D341Med (cell line): ENCODE measurements around the gene GIN1.
A peak's percentile ranks its signal among the peaks of the same experiment; 100 is the strongest.
"Not testable (repeated sequence)": the region's sequence is repeated elsewhere in the genome, so short reads cannot be mapped to it uniquely, and the experiment has no call there.

ENCODE experiments used
- DNase-seq: peaks from one replicate; pipeline ENCODE4 v3.0.0; 2012; ENCODE audit warnings: low spot score

The GIN1 gene

GRCh38 chr5:103119765-103120606 lies at the start of gene GIN1, which contains the start of gene PPIP5K2:
GIN1 (minus strand) TSS chr5:103120138; CDS start chr5:103108707, 11,431 bp downstream.
PPIP5K2 (plus strand) TSS chr5:103120301; CDS start chr5:103129590, 9,289 bp downstream.
- peak; percentile 85 for DNase-seq

- DNase-seq = no peak
These were observed 46.8 kb upstream of the GIN1 start for GRCh38 chr5:103166706-103167105.

- no peak for DNase-seq
These were observed 31.2 kb upstream of the GIN1 start for GRCh38 chr5:103151156-103151555.

GRCh38 chr5:103148213-103148612 lies 28.3 kb upstream of the GIN1 start:
- DNase-seq = no peak

- DNase-seq = no peak
These were observed 25.3 kb upstream of the GIN1 start for GRCh38 chr5:103145196-103145595.

GRCh38 chr5:103142132-103142531 lies 22.2 kb upstream of the GIN1 start:
- not testable (repeated sequence) for DNase-seq

- peak; percentile 68 for DNase-seq
These were observed 19.4 kb upstream of the GIN1 start for GRCh38 chr5:103139264-103139865.

- no peak for DNase-seq
These were observed 18.3 kb upstream of the GIN1 start for GRCh38 chr5:103138202-103138690.

GRCh38 chr5:103135461-103135860 lies 15.5 kb upstream of the GIN1 start:
- DNase-seq = no peak

- no peak for DNase-seq
These were observed 13.3 kb upstream of the GIN1 start for GRCh38 chr5:103133231-103133630.

- DNase-seq = no peak
These were observed 12.7 kb upstream of the GIN1 start for GRCh38 chr5:103132684-103133083.

GRCh38 chr5:103128202-103128601 lies 8.3 kb upstream of the GIN1 start:
- no peak for DNase-seq

- no peak for DNase-seq
These were observed 7.4 kb upstream of the GIN1 start for GRCh38 chr5:103127292-103127817.

- no peak for DNase-seq
These were observed 6.6 kb upstream of the GIN1 start for GRCh38 chr5:103126557-103126956.

- no peak for DNase-seq
These were observed 2.3 kb upstream of the GIN1 start for GRCh38 chr5:103122242-103122641.

- peak; percentile 41 for DNase-seq
These were observed 766 bp upstream of the GIN1 start for GRCh38 chr5:103120607-103121200.

- no peak for DNase-seq
These were observed 721 bp downstream of the GIN1 start for GRCh38 chr5:103119070-103119764.

- DNase-seq = no peak
These were observed 2.4 kb downstream of the GIN1 start for GRCh38 chr5:103117471-103117991.

GRCh38 chr5:103114440-103114839 lies 5.5 kb downstream of the GIN1 start:
- DNase-seq = no peak

- DNase-seq = no peak
These were observed 7.0 kb downstream of the GIN1 start for GRCh38 chr5:103112910-103113309.

GRCh38 chr5:103111468-103111867 lies 8.5 kb downstream of the GIN1 start:
- no peak for DNase-seq

- no peak for DNase-seq
These were observed 9.5 kb downstream of the GIN1 start for GRCh38 chr5:103110403-103110802.
